ENCODE data around the gene ACSM6.

Gene ACSM6

DNA sequence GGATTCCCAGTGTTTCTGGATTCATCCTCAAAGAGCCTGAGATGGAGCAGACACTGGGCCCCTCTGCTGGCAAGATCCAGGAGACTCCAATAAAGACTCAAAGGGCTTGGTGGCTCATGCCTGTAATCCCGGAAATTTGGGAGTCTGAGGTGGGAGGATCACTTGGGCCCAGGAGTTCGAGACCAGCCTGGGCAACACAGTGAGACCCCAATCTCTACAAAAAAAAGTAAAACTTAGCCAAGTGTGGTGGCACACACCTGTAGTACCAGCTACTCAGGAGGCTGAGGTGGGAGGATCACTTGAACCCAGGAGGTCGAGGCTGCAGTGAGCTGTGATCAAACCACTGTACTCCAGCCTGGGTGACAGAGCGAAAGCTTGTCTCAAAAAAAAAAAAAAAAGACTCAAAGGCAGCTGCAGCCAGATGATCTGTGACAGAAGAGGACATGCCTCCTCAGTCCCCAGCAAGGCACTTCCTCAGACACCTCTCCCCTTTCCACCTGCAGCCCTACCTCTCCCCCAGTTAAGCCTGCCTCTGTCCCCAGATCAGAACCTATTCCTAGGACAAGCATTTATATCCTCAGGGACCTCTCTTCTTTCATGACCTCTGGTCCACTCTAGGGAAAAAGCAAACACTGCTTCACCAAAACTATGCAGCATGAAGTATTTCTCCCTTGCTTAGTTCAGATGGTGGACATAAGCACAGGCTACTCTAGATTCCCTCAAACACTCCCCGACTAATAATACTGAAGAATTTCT is 68.9 kb downstream of the ACSM6 start:
- Histone ChIP-seq H3K4me1 (ENCODE audit: low read length) (peaks cover 53% of the 10 kb centered on the region), H3K36me3 (replicated peaks; ENCODE audit: insufficient read depth, low read length) (0 out of 2 replicates have a peak, but pooled peaks cover 4% of the 10 kb centered on the region), H3K4me3 (ENCODE audit: low read length) (no peak overlapping the region), H3K27ac (ENCODE audit: low read length) (no peak overlapping the region), H3F3A (ENCODE audit: insufficient read depth, low read length) (peaks cover 21% of the 10 kb centered on the region), H3K9me3 (replicated peaks; ENCODE audit: insufficient read depth, low read length) (no peaks in the 10 kb centered on the region), H4K20me1 (ENCODE audit: insufficient read depth, low read length) (no peaks in the 10 kb centered on the region), H2AFZ (ENCODE audit: low read length) (no peak overlapping the region), H3K4me2 (ENCODE audit: low read depth, low read length) (no peak overlapping the region), H3K27me3 (replicated peaks; ENCODE audit: insufficient read depth, low read length) (no peaks in the 10 kb centered on the region), H3K79me2 (ENCODE audit: low read length) (peaks cover 28% of the 10 kb centered on the region), H3K9me2 (replicated peaks; ENCODE audit: insufficient read depth, low read length) (no peaks in the 10 kb centered on the region), H3K9ac (ENCODE audit: low read length) (no peak overlapping the region)
- no peak for DNase-seq
- TF ChIP-seq, protein P1, sequence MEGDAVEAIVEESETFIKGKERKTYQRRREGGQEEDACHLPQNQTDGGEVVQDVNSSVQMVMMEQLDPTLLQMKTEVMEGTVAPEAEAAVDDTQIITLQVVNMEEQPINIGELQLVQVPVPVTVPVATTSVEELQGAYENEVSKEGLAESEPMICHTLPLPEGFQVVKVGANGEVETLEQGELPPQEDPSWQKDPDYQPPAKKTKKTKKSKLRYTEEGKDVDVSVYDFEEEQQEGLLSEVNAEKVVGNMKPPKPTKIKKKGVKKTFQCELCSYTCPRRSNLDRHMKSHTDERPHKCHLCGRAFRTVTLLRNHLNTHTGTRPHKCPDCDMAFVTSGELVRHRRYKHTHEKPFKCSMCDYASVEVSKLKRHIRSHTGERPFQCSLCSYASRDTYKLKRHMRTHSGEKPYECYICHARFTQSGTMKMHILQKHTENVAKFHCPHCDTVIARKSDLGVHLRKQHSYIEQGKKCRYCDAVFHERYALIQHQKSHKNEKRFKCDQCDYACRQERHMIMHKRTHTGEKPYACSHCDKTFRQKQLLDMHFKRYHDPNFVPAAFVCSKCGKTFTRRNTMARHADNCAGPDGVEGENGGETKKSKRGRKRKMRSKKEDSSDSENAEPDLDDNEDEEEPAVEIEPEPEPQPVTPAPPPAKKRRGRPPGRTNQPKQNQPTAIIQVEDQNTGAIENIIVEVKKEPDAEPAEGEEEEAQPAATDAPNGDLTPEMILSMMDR (IDR thresholded peaks at IDR 0.05; ENCODE audit: low read length): no peak
- TF ChIP-seq EZH2phosphoT487 (IDR thresholded peaks at IDR 0.05; ENCODE audit: low read length): no peak
- TF ChIP-seq EZH2 (optimal IDR thresholded peaks at IDR 0.05; ENCODE audit: low read depth, low read length): no peak

DNA sequence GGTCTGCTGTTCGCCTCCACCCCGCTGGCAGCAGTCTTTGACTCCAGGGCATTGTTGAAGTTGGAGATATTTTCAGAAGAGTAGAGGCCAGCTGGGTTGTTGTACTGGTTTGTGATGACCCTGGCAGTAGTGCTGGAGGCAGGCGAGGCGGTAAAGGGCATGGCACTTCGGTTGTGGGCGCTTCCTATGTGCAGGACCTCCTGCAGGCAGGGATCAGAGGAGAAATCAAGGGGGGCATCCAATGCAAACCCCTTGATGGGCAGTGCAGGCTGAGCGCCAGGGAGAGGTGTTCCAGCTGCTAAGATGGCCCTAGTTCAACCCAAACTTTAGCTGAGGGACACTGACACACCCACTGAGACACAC is 69.8 kb downstream of the ACSM6 start:
- Histone ChIP-seq H3K27me3 (replicated peaks; ENCODE audit: insufficient read depth, low read length) (no peaks in the 10 kb centered on the region), H3K9me2 (replicated peaks; ENCODE audit: insufficient read depth, low read length) (no peaks in the 10 kb centered on the region), H3K9ac (ENCODE audit: low read length) (no peak overlapping the region), H4K20me1 (ENCODE audit: insufficient read depth, low read length) (no peaks in the 10 kb centered on the region), H3K79me2 (ENCODE audit: low read length) (peaks cover 21% of the 10 kb centered on the region), H3K4me3 (ENCODE audit: low read length) (no peak overlapping the region), H3F3A (ENCODE audit: insufficient read depth, low read length) (peaks cover 21% of the 10 kb centered on the region), H3K27ac (ENCODE audit: low read length) (no peak overlapping the region), H3K36me3 (replicated peaks; ENCODE audit: insufficient read depth, low read length) (0 out of 2 replicates have a peak, but pooled peaks cover 4% of the 10 kb centered on the region), H2AFZ (ENCODE audit: low read length) (no peak overlapping the region), H3K4me2 (ENCODE audit: low read depth, low read length) (no peak overlapping the region), H3K4me1 (ENCODE audit: low read length) (peaks cover 57% of the 10 kb centered on the region), H3K9me3 (replicated peaks; ENCODE audit: insufficient read depth, low read length) (no peaks in the 10 kb centered on the region)
- no peak for DNase-seq
- TF ChIP-seq EZH2phosphoT487 (IDR thresholded peaks at IDR 0.05; ENCODE audit: low read length) (no peak), EZH2 (optimal IDR thresholded peaks at IDR 0.05; ENCODE audit: low read depth, low read length) (no peak)
- TF ChIP-seq, protein P1 (IDR thresholded peaks at IDR 0.05; ENCODE audit: low read length): no peak

DNA sequence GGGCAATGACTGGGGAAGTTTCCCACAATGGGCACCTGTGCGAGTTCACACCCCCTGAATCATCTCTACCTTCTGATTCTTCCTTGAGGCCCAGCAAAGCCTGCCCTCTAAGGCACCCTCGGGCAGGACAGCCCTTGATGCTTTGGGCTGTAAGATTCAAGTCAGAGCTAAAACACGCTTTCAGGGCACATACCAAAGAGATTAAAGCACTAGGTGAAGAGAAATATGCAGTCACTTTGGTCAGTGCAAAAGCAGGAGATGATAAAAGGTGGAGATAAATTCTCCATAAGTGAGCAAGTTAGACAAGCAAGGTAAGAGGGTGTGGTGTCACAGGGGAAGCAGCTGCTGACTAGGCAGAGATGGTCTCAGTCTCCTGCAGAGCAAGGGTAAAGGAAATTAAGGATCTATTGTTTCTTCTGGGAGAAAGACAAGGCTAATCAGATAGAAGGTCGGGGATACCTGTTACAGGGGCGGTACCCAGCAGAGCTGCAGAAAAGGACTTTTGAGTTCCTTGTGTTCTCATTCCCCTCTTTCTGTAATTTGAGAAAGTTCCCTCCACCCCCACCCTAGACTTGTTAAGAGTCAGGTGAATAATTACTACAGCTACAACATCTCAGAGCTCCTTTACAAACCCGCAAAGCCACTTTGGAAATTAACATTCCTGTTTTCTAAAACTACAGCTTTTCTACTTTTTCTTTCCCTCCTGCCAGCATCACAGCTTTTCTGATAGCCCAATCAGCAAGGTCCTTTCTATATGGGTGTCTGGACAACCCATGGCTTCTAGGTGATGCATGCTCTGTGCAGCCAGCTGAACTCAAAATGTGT is 70.4 kb downstream of the ACSM6 start:
- peaks cover 18% of the 10 kb centered on the region for H3K79me2 ChIP-seq (ENCODE audit: low read length)

More for the DNA sequence above, 70.4 kb downstream of the ACSM6 start:
- TF ChIP-seq, protein P1 (IDR thresholded peaks at IDR 0.05; ENCODE audit: low read length): no peak
- TF ChIP-seq EZH2phosphoT487 (IDR thresholded peaks at IDR 0.05; ENCODE audit: low read length) (no peak), EZH2 (optimal IDR thresholded peaks at IDR 0.05; ENCODE audit: low read depth, low read length) (no peak)
- Histone ChIP-seq H3K9me3 (replicated peaks; ENCODE audit: insufficient read depth, low read length) (no peaks in the 10 kb centered on the region), H2AFZ (ENCODE audit: low read length) (no peak overlapping the region), H3K27me3 (replicated peaks; ENCODE audit: insufficient read depth, low read length) (no peaks in the 10 kb centered on the region), H3K4me2 (ENCODE audit: low read depth, low read length) (no peak overlapping the region), H4K20me1 (ENCODE audit: insufficient read depth, low read length) (no peaks in the 10 kb centered on the region), H3K36me3 (replicated peaks; ENCODE audit: insufficient read depth, low read length) (0 out of 2 replicates have a peak, but pooled peaks cover 4% of the 10 kb centered on the region), H3K27ac (ENCODE audit: low read length) (no peak overlapping the region), H3F3A (ENCODE audit: insufficient read depth, low read length) (peaks cover 21% of the 10 kb centered on the region), H3K4me3 (ENCODE audit: low read length) (no peak overlapping the region), H3K4me1 (ENCODE audit: low read length) (peaks cover 55% of the 10 kb centered on the region), H3K9me2 (replicated peaks; ENCODE audit: insufficient read depth, low read length) (no peaks in the 10 kb centered on the region), H3K9ac (ENCODE audit: low read length) (no peak overlapping the region)
- no peak for DNase-seq
